Measurements from ENCODE around the gene SLC12A7.

SLC12A7 gene

GRCh38 chr5:1037671-1038416, 74.0 kb downstream of the SLC12A7 start:
- Histone ChIP-seq H3K27ac (ENCODE audit: low read depth, low read length) (no peak overlapping the region), H3K4me3 (ENCODE audit: low read depth in 1 of 2, low read length in 2 of 2) (no peak overlapping the region), H3K9me3 (ENCODE audit: control insufficient read depth in 1 of 2, low read length in 2 of 2) (no peaks in the 10 kb centered on the region), H3K4me1 (ENCODE audit: control insufficient read depth in 1 of 2, insufficient read depth in 2 of 2, low read length in 2 of 2) (no peaks in the 10 kb centered on the region), H3K9ac (ENCODE audit: low read depth in 1 of 2, low read length in 2 of 2) (no peak overlapping the region), H3K27me3 (ENCODE audit: control insufficient read depth in 1 of 2, insufficient read depth in 2 of 2, low read length in 2 of 2) (no peaks in the 10 kb centered on the region), H3K36me3 (ENCODE audit: control insufficient read depth in 1 of 2, insufficient read depth in 2 of 2, low read length in 2 of 2) (peaks cover 0 to 2% of the 10 kb centered on the region in 2 donors)

- Histone ChIP-seq H3K36me3 (ENCODE audit: control insufficient read depth in 1 of 2, insufficient read depth in 2 of 2, low read length in 2 of 2) (peaks cover 0 to 2% of the 10 kb centered on the region in 2 donors), H3K9ac (ENCODE audit: low read depth in 1 of 2, low read length in 2 of 2) (no peak overlapping the region), H3K9me3 (ENCODE audit: control insufficient read depth in 1 of 2, low read length in 2 of 2) (no peaks in the 10 kb centered on the region), H3K4me1 (ENCODE audit: control insufficient read depth in 1 of 2, insufficient read depth in 2 of 2, low read length in 2 of 2) (no peaks in the 10 kb centered on the region), H3K4me3 (ENCODE audit: low read depth in 1 of 2, low read length in 2 of 2) (no peak overlapping the region), H3K27ac (ENCODE audit: low read depth, low read length) (no peak overlapping the region), H3K27me3 (ENCODE audit: control insufficient read depth in 1 of 2, insufficient read depth in 2 of 2, low read length in 2 of 2) (no peaks in the 10 kb centered on the region)
Observed at GRCh38 chr5:1037123-1037670, 74.7 kb downstream of the SLC12A7 start.

- H3K27ac ChIP-seq (ENCODE audit: low read depth, low read length): no peak overlapping the region
- H3K9ac ChIP-seq (ENCODE audit: low read depth in 1 of 2, low read length in 2 of 2): no peak overlapping the region
- peaks cover 0 to 2% of the 10 kb centered on the region in 2 donors for H3K36me3 ChIP-seq (ENCODE audit: control insufficient read depth in 1 of 2, insufficient read depth in 2 of 2, low read length in 2 of 2)
- no peaks in the 10 kb centered on the region for H3K27me3 ChIP-seq (ENCODE audit: control insufficient read depth in 1 of 2, insufficient read depth in 2 of 2, low read length in 2 of 2)
- no peaks in the 10 kb centered on the region for H3K9me3 ChIP-seq (ENCODE audit: control insufficient read depth in 1 of 2, low read length in 2 of 2)
- no peaks in the 10 kb centered on the region for H3K4me1 ChIP-seq (ENCODE audit: control insufficient read depth in 1 of 2, insufficient read depth in 2 of 2, low read length in 2 of 2)
- no peak overlapping the region for H3K4me3 ChIP-seq (ENCODE audit: low read depth in 1 of 2, low read length in 2 of 2)
Observed at GRCh38 chr5:1036504-1037122, 75.2 kb downstream of the SLC12A7 start.

GRCh38 chr5:1035421-1036405, 76.2 kb downstream of the SLC12A7 start:
- Histone ChIP-seq H3K9ac (ENCODE audit: low read depth in 1 of 2, low read length in 2 of 2) (no peak overlapping the region), H3K27ac (ENCODE audit: low read depth, low read length) (no peak overlapping the region), H3K36me3 (ENCODE audit: control insufficient read depth in 1 of 2, insufficient read depth in 2 of 2, low read length in 2 of 2) (peaks cover 0 to 2% of the 10 kb centered on the region in 2 donors), H3K9me3 (ENCODE audit: control insufficient read depth in 1 of 2, low read length in 2 of 2) (no peaks in the 10 kb centered on the region), H3K4me3 (ENCODE audit: low read depth in 1 of 2, low read length in 2 of 2) (no peak overlapping the region), H3K27me3 (ENCODE audit: control insufficient read depth in 1 of 2, insufficient read depth in 2 of 2, low read length in 2 of 2) (no peaks in the 10 kb centered on the region), H3K4me1 (ENCODE audit: control insufficient read depth in 1 of 2, insufficient read depth in 2 of 2, low read length in 2 of 2) (no peaks in the 10 kb centered on the region)

- peaks cover 0 to 2% of the 10 kb centered on the region in 2 donors for H3K36me3 ChIP-seq (ENCODE audit: control insufficient read depth in 1 of 2, insufficient read depth in 2 of 2, low read length in 2 of 2)
- no peak overlapping the region for H3K27ac ChIP-seq (ENCODE audit: low read depth, low read length)
- H3K4me1 ChIP-seq (ENCODE audit: control insufficient read depth in 1 of 2, insufficient read depth in 2 of 2, low read length in 2 of 2): no peaks in the 10 kb centered on the region
- H3K27me3 ChIP-seq (ENCODE audit: control insufficient read depth in 1 of 2, insufficient read depth in 2 of 2, low read length in 2 of 2): no peaks in the 10 kb centered on the region
- H3K4me3 ChIP-seq (ENCODE audit: low read depth in 1 of 2, low read length in 2 of 2): no peak overlapping the region
- H3K9ac ChIP-seq (ENCODE audit: low read depth in 1 of 2, low read length in 2 of 2): no peak overlapping the region
- H3K9me3 ChIP-seq (ENCODE audit: control insufficient read depth in 1 of 2, low read length in 2 of 2): no peaks in the 10 kb centered on the region
Observed at GRCh38 chr5:1034986-1035385, 76.9 kb downstream of the SLC12A7 start.

GRCh38 chr5:1034421-1034905, 77.4 kb downstream of the SLC12A7 start:
- no peaks in the 10 kb centered on the region for H3K27me3 ChIP-seq (ENCODE audit: control insufficient read depth in 1 of 2, insufficient read depth in 2 of 2, low read length in 2 of 2)
- no peak overlapping the region for H3K9ac ChIP-seq (ENCODE audit: low read depth in 1 of 2, low read length in 2 of 2)
- no peak overlapping the region for H3K4me3 ChIP-seq (ENCODE audit: low read depth in 1 of 2, low read length in 2 of 2)
- H3K9me3 ChIP-seq (ENCODE audit: control insufficient read depth in 1 of 2, low read length in 2 of 2): no peaks in the 10 kb centered on the region
- peaks cover 0 to 2% of the 10 kb centered on the region in 2 donors for H3K36me3 ChIP-seq (ENCODE audit: control insufficient read depth in 1 of 2, insufficient read depth in 2 of 2, low read length in 2 of 2)
- H3K27ac ChIP-seq (ENCODE audit: low read depth, low read length): no peak overlapping the region
- H3K4me1 ChIP-seq (ENCODE audit: control insufficient read depth in 1 of 2, insufficient read depth in 2 of 2, low read length in 2 of 2): no peaks in the 10 kb centered on the region

GRCh38 chr5:1033606-1034420, 78.0 kb downstream of the SLC12A7 start:
- Histone ChIP-seq H3K27me3 (ENCODE audit: control insufficient read depth in 1 of 2, insufficient read depth in 2 of 2, low read length in 2 of 2) (no peaks in the 10 kb centered on the region), H3K9me3 (ENCODE audit: control insufficient read depth in 1 of 2, low read length in 2 of 2) (no peaks in the 10 kb centered on the region), H3K9ac (ENCODE audit: low read depth in 1 of 2, low read length in 2 of 2) (no peak overlapping the region), H3K4me3 (ENCODE audit: low read depth in 1 of 2, low read length in 2 of 2) (no peak overlapping the region), H3K4me1 (ENCODE audit: control insufficient read depth in 1 of 2, insufficient read depth in 2 of 2, low read length in 2 of 2) (no peaks in the 10 kb centered on the region), H3K36me3 (ENCODE audit: control insufficient read depth in 1 of 2, insufficient read depth in 2 of 2, low read length in 2 of 2) (peaks cover 0 to 2% of the 10 kb centered on the region in 2 donors), H3K27ac (ENCODE audit: low read depth, low read length) (no peak overlapping the region)

- Histone ChIP-seq H3K4me3 (ENCODE audit: low read depth in 1 of 2, low read length in 2 of 2) (no peak overlapping the region), H3K27me3 (ENCODE audit: control insufficient read depth in 1 of 2, insufficient read depth in 2 of 2, low read length in 2 of 2) (no peaks in the 10 kb centered on the region), H3K27ac (ENCODE audit: low read depth, low read length) (no peak overlapping the region), H3K36me3 (ENCODE audit: control insufficient read depth in 1 of 2, insufficient read depth in 2 of 2, low read length in 2 of 2) (no peaks in the 10 kb centered on the region), H3K4me1 (ENCODE audit: control insufficient read depth in 1 of 2, insufficient read depth in 2 of 2, low read length in 2 of 2) (no peaks in the 10 kb centered on the region), H3K9me3 (ENCODE audit: control insufficient read depth in 1 of 2, low read length in 2 of 2) (no peaks in the 10 kb centered on the region), H3K9ac (ENCODE audit: low read depth in 1 of 2, low read length in 2 of 2) (no peak overlapping the region)
Observed at GRCh38 chr5:1033178-1033577, 78.7 kb downstream of the SLC12A7 start.

GRCh38 chr5:1032551-1033027, 79.3 kb downstream of the SLC12A7 start:
- no peaks in the 10 kb centered on the region for H3K4me1 ChIP-seq (ENCODE audit: control insufficient read depth in 1 of 2, insufficient read depth in 2 of 2, low read length in 2 of 2)
- H3K27me3 ChIP-seq (ENCODE audit: control insufficient read depth in 1 of 2, insufficient read depth in 2 of 2, low read length in 2 of 2): no peaks in the 10 kb centered on the region
- no peak overlapping the region for H3K9ac ChIP-seq (ENCODE audit: low read depth in 1 of 2, low read length in 2 of 2)
- no peak overlapping the region for H3K27ac ChIP-seq (ENCODE audit: low read depth, low read length)
- H3K36me3 ChIP-seq (ENCODE audit: control insufficient read depth in 1 of 2, insufficient read depth in 2 of 2, low read length in 2 of 2): no peaks in the 10 kb centered on the region
- H3K9me3 ChIP-seq (ENCODE audit: control insufficient read depth in 1 of 2, low read length in 2 of 2): no peaks in the 10 kb centered on the region
- no peak overlapping the region for H3K4me3 ChIP-seq (ENCODE audit: low read depth in 1 of 2, low read length in 2 of 2)
